Measurements from ENCODE around the gene TAF1. TPM values are rescaled to one million over a fixed set of nuclear protein-coding genes. Genes with fewer than 3 reads are reported as not detected.
A peak's percentile ranks its signal among the peaks of the same experiment; 100 is the strongest.

The TAF1 gene
- total RNA-seq, 5 donors from 2014 or later (not counting 1 experiment from before 2014, with no cell fraction given): 61.4 to 70.0 (median 63.3) TPM

- DNase-seq: no peak
- Mint-ChIP-seq H3K9me3 (no peaks in the 10 kb centered on the region), H3K4me3 (no peak overlapping the region), H3K27me3 (peaks cover 0 to 4% of the 10 kb centered on the region in 2 donors), H3K36me3 (peaks cover 25% of the 10 kb centered on the region), H3K4me1 (no peaks in the 10 kb centered on the region), H3K27ac (no peak overlapping the region)
- POLR2A ChIA-PET: interaction anchor here in 1 of 2 donors (1.0 kb wide), 1 partner anchor 37 kb away, joined by 4 read pairs; no protein-coding TSS in a partner anchor
- WGBS (ENCODE audit: insufficient coverage): no CpG with 5 or more reads among the region's 3 CpGs
- H3K27me3 ChIP-seq (replicated peaks in 1 of 2; ENCODE audit: control insufficient read depth in 2 of 2, extremely low read depth in 1 of 2, insufficient read depth in 2 of 2, low read length in 1 of 2): no peaks in the 10 kb centered on the region
- H3K4me3 ChIP-seq (ENCODE audit: control insufficient read depth in 1 of 2, extremely low read depth in 1 of 2, low read length in 1 of 2): no peak overlapping the region
- no peaks in the 10 kb centered on the region for H3K9me3 ChIP-seq
- ATAC-seq (replicated peaks in 1 of 4): no peak
- H3K36me3 ChIP-seq (ENCODE audit: control insufficient read depth in 2 of 2, extremely low read depth in 1 of 2, insufficient read depth in 1 of 2, low read length in 1 of 2): peaks cover 0 to 51% of the 10 kb centered on the region in 2 donors
- H3K27ac ChIP-seq (ENCODE audit: low read length): no peak overlapping the region
- CTCF ChIA-PET: no interaction called here
- no peaks in the 10 kb centered on the region for H3K4me1 ChIP-seq (ENCODE audit: control insufficient read depth in 1 of 2, extremely low read depth in 1 of 2, insufficient read depth in 2 of 2, low read length in 2 of 2)
These were observed 88.1 kb downstream of the TAF1 start for GRCh38 chrX:71454222-71454621.

GRCh38 chrX:71458866-71459265 is 92.7 kb downstream of the TAF1 start:
- no peak for DNase-seq
- H3K27me3 ChIP-seq (replicated peaks in 1 of 2; ENCODE audit: control insufficient read depth in 2 of 2, extremely low read depth in 1 of 2, insufficient read depth in 2 of 2, low read length in 1 of 2): no peaks in the 10 kb centered on the region
- H3K9me3 ChIP-seq: no peaks in the 10 kb centered on the region
- Mint-ChIP-seq H3K9me3 (no peaks in the 10 kb centered on the region), H3K4me3 (no peak overlapping the region), H3K27ac (no peak overlapping the region), H3K36me3 (peaks cover 50% of the 10 kb centered on the region), H3K4me1 (no peaks in the 10 kb centered on the region), H3K27me3 (peaks cover 0 to 16% of the 10 kb centered on the region in 2 donors)
- H3K4me1 ChIP-seq (ENCODE audit: control insufficient read depth in 1 of 2, extremely low read depth in 1 of 2, insufficient read depth in 2 of 2, low read length in 2 of 2): no peaks in the 10 kb centered on the region
- no peak for ATAC-seq (replicated peaks in 1 of 4)
- no peak overlapping the region for H3K27ac ChIP-seq (ENCODE audit: low read length)
- CTCF ChIA-PET: interaction anchor here in 1 of 2 donors (0.5 kb wide), 1 partner anchor 78 kb away, joined by 4 read pairs; no protein-coding TSS in a partner anchor
- peaks cover 0 to 83% of the 10 kb centered on the region in 2 donors for H3K36me3 ChIP-seq (ENCODE audit: control insufficient read depth in 2 of 2, extremely low read depth in 1 of 2, insufficient read depth in 1 of 2, low read length in 1 of 2)
- WGBS (ENCODE audit: insufficient coverage): 83% methylated on average over 1 of the region's 6 CpGs
- POLR2A ChIA-PET: interaction anchor here in 1 of 2 donors (0.6 kb wide), 1 partner anchor 162 kb away, joined by 13 read pairs; no protein-coding TSS in a partner anchor
- no peak overlapping the region for H3K4me3 ChIP-seq (ENCODE audit: control insufficient read depth in 1 of 2, extremely low read depth in 1 of 2, low read length in 1 of 2)

GRCh38 chrX:71464968-71465367 is 98.8 kb downstream of the TAF1 start:
- Histone ChIP-seq H3K27me3 (replicated peaks in 1 of 2; ENCODE audit: control insufficient read depth in 2 of 2, extremely low read depth in 1 of 2, insufficient read depth in 2 of 2, low read length in 1 of 2) (no peaks in the 10 kb centered on the region), H3K36me3 (ENCODE audit: control insufficient read depth in 2 of 2, extremely low read depth in 1 of 2, insufficient read depth in 1 of 2, low read length in 1 of 2) (peaks cover 0 to 39% of the 10 kb centered on the region in 2 donors), H3K4me1 (ENCODE audit: control insufficient read depth in 1 of 2, extremely low read depth in 1 of 2, insufficient read depth in 2 of 2, low read length in 2 of 2) (no peaks in the 10 kb centered on the region), H3K27ac (ENCODE audit: low read length) (no peak overlapping the region), H3K9me3 (no peaks in the 10 kb centered on the region), H3K4me3 (ENCODE audit: control insufficient read depth in 1 of 2, extremely low read depth in 1 of 2, low read length in 1 of 2) (no peak overlapping the region)
- peaks cover 0 to 11% of the 10 kb centered on the region in 2 donors for H3K27me3 Mint-ChIP-seq
- ChIA-PET POLR2A (no interaction called here), CTCF (no interaction called here)
- H3K36me3 Mint-ChIP-seq: peaks cover 42% of the 10 kb centered on the region
- DNase-seq (no peak), ATAC-seq (replicated peaks in 1 of 4) (no peak)
- no peak overlapping the region for H3K27ac Mint-ChIP-seq
- no peaks in the 10 kb centered on the region for H3K9me3 Mint-ChIP-seq
- no peaks in the 10 kb centered on the region for H3K4me1 Mint-ChIP-seq
- H3K4me3 Mint-ChIP-seq: no peak overlapping the region

- no peaks in the 10 kb centered on the region for H3K27me3 ChIP-seq (replicated peaks in 1 of 2; ENCODE audit: control insufficient read depth in 2 of 2, extremely low read depth in 1 of 2, insufficient read depth in 2 of 2, low read length in 1 of 2)
- peaks cover 0 to 20% of the 10 kb centered on the region in 2 donors for H3K36me3 ChIP-seq (ENCODE audit: control insufficient read depth in 2 of 2, extremely low read depth in 1 of 2, insufficient read depth in 1 of 2, low read length in 1 of 2)
- Mint-ChIP-seq H3K36me3 (peaks cover 25% of the 10 kb centered on the region), H3K9me3 (no peaks in the 10 kb centered on the region), H3K27me3 (no peaks in the 10 kb centered on the region), H3K4me3 (no peak overlapping the region), H3K27ac (no peak overlapping the region), H3K4me1 (no peaks in the 10 kb centered on the region)
- H3K9me3 ChIP-seq: no peaks in the 10 kb centered on the region
- no peak overlapping the region for H3K4me3 ChIP-seq (ENCODE audit: control insufficient read depth in 1 of 2, extremely low read depth in 1 of 2, low read length in 1 of 2)
- ATAC-seq (replicated peaks in 1 of 4) (no peak), DNase-seq (no peak)
- no peak overlapping the region for H3K27ac ChIP-seq (ENCODE audit: low read length)
- no peaks in the 10 kb centered on the region for H3K4me1 ChIP-seq (ENCODE audit: control insufficient read depth in 1 of 2, extremely low read depth in 1 of 2, insufficient read depth in 2 of 2, low read length in 2 of 2)
- 100% methylated on average over 2 of the region's 5 CpGs for WGBS (ENCODE audit: insufficient coverage)
- CTCF ChIA-PET: no interaction called here
- POLR2A ChIA-PET: no interaction called here
These were observed 100.9 kb downstream of the TAF1 start for GRCh38 chrX:71466979-71467523.

GRCh38 chrX:71475785-71476540 is 109.8 kb downstream of the TAF1 start:
- H3K27me3 ChIP-seq (replicated peaks in 1 of 2; ENCODE audit: control insufficient read depth in 2 of 2, extremely low read depth in 1 of 2, insufficient read depth in 2 of 2, low read length in 1 of 2): no peaks in the 10 kb centered on the region
- CTCF ChIA-PET: no interaction called here
- H3K4me1 Mint-ChIP-seq: no peaks in the 10 kb centered on the region
- H3K36me3 ChIP-seq (ENCODE audit: control insufficient read depth in 2 of 2, extremely low read depth in 1 of 2, insufficient read depth in 1 of 2, low read length in 1 of 2): no peaks in the 10 kb centered on the region
- no peaks in the 10 kb centered on the region for H3K9me3 ChIP-seq
- H3K36me3 Mint-ChIP-seq: peaks cover 19% of the 10 kb centered on the region
- no peak overlapping the region for H3K4me3 Mint-ChIP-seq
- H3K4me1 ChIP-seq (ENCODE audit: control insufficient read depth in 1 of 2, extremely low read depth in 1 of 2, insufficient read depth in 2 of 2, low read length in 2 of 2): no peaks in the 10 kb centered on the region
- no peaks in the 10 kb centered on the region for H3K9me3 Mint-ChIP-seq
- ATAC-seq (replicated peaks in 1 of 4): no peak
- H3K27ac ChIP-seq (ENCODE audit: low read length): no peak overlapping the region
- DNase-seq: no peak
- POLR2A ChIA-PET: interaction anchor here in 1 of 2 donors (0.6 kb wide), 1 partner anchor 44 kb away, joined by 3 read pairs; no protein-coding TSS in a partner anchor
- no peak overlapping the region for H3K27ac Mint-ChIP-seq
- WGBS (ENCODE audit: insufficient coverage): no CpG with 5 or more reads among the region's 8 CpGs
- H3K4me3 ChIP-seq (ENCODE audit: control insufficient read depth in 1 of 2, extremely low read depth in 1 of 2, low read length in 1 of 2): no peak overlapping the region
- H3K27me3 Mint-ChIP-seq: peaks cover 0 to 8% of the 10 kb centered on the region in 2 donors

- Histone ChIP-seq H3K4me1 (ENCODE audit: control insufficient read depth in 1 of 2, extremely low read depth in 1 of 2, insufficient read depth in 2 of 2, low read length in 2 of 2) (no peaks in the 10 kb centered on the region), H3K27me3 (replicated peaks in 1 of 2; ENCODE audit: control insufficient read depth in 2 of 2, extremely low read depth in 1 of 2, insufficient read depth in 2 of 2, low read length in 1 of 2) (no peaks in the 10 kb centered on the region), H3K9me3 (no peaks in the 10 kb centered on the region), H3K36me3 (ENCODE audit: control insufficient read depth in 2 of 2, extremely low read depth in 1 of 2, insufficient read depth in 1 of 2, low read length in 1 of 2) (no peaks in the 10 kb centered on the region), H3K27ac (ENCODE audit: low read length) (no peak overlapping the region), H3K4me3 (ENCODE audit: control insufficient read depth in 1 of 2, extremely low read depth in 1 of 2, low read length in 1 of 2) (no peak overlapping the region)
- Mint-ChIP-seq H3K36me3 (peaks cover 3% of the 10 kb centered on the region), H3K4me1 (peaks cover 0 to 2% (median 0%) of the 10 kb centered on the region in 3 donors), H3K27ac (peak overlapping the region in 1 of 2 donors; percentile 4), H3K9me3 (no peaks in the 10 kb centered on the region), H3K4me3 (no peak overlapping the region), H3K27me3 (no peaks in the 10 kb centered on the region)
- ChIA-PET CTCF (no interaction called here), POLR2A (no interaction called here)
- DNase-seq: no peak
- WGBS (ENCODE audit: insufficient coverage): no CpG with 5 or more reads among the region's 4 CpGs
- no peak for ATAC-seq (replicated peaks in 1 of 4)
These were observed 116.2 kb downstream of the TAF1 start for GRCh38 chrX:71482228-71482958.

Data from T-cell (primary cell).